ENCODE results near the gene NOS3. TPM values are rescaled to one million over a fixed set of nuclear protein-coding genes. Genes with fewer than 3 reads are reported as not detected.
"Not testable (repeated sequence)": the region's sequence is repeated elsewhere in the genome, so short reads cannot be mapped to it uniquely, and the experiment has no call there.

Gene NOS3
- total RNA-seq, 1 donor from 2014 or later, result 0.78 TPM

DNA sequence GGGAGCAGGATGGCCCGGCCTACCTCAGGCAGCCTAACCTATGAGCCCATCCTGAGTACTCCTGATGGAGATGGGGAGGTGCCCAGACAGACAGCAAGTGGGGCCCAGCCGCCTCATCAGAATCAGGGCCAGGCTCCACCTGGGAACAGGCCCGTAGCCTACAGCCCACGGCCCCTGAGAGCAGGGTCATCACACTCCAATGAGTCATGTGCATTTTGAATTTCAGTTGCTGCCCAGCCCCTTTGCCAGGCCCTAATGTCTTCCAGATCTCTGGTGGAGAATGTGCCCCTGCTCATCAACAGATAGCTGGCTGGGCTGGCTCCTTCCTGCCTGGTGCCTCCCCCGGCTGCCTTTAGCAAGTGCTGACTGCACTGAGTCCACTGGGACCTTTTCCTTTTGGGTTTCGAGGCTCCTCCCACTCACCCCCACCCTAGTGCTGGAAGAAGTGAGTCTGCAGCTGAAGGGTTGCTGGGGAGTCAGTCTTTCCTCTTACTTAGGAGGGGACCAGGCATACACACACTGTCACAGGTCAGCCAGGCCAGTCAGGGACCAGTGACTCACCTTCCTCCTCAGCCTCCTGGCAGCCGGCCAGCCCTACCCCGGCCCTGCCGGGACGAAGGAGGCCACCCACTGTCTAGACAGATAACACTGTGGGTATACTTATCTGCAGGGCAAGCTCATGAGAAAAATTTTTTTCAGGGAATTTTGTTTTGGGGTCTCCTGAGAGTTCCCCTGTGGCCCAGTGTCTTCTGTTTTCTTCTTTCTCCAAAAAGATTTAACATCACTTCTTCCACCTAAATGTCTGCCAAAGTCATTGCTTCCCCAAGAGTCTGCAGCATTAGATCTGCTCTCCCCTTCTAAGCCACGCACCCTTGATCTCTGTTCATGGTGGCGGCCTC lies 48.4 kb downstream of the NOS3 start:
- DNase-seq, result peak; percentile 39

DNA sequence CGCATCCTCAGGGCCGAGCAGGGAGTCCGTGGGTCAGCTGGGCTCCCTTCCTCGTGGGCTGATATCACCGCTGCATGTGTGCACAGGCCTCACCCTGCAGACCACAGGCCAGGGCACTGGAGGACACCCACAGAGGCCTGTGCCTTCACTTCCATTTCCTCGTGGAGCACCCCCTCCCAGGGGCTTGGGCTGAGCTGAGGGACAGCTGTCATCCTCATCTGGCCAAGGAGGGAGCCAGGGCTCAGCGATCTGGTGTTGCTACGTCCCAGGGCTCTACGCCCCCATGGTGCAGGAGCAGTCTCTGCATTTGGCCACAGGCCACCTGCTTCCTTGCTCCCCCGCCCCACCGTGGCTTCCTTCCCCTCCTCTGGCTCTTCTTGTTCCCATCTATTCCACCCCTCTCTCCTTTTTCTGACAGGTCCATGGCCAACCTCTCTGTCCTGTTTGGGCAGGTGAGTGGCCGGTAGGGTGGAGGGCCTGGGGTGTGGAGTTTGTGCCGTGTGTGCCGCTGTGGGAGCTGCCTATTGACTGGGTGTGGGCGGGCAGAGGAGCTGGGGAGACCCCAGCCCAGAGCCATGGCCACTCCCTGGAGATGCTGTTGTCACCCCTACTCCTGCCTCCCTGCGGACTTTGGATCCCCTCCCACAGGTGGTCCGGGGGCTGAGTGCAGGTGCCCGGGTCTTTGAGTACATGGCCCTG lies 49.2 kb downstream of the NOS3 start:
- DNase-seq, result no peak

DNA sequence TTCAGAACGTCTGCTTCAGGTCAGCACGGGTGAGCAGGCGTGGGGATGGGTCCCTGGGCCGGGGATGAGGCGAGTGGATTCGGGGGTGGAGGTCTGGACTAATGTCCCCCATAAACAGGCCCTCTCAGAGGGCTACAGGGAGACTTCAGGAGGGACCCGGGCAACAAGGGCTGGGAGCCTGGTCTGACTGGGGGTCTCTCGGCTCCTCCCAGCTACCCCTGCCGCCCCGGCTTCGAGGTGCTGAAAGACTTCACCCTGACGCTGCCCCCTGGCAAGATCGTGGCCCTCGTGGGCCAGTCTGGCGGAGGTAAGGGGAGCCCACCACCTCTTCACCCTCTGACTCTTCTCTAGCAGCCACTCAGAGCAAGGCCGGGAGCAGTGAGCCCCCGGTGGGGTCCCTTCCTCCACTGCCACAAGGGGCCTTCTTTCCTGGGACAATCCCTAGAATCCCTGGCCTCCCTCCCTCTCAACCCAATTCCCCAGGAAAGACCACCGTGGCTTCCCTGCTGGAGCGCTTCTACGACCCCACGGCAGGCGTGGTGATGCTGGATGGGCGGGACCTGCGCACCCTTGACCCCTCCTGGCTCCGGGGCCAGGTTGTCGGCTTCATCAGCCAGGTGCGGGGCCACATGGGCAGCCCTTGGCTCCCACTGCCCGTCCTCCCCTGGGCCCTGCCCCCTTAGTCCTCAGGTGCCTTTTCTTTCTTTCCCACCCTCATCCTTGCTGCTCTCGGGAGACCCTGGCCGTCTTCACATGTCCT lies 50.0 kb downstream of the NOS3 start:
- DNase-seq, result no peak

DNA sequence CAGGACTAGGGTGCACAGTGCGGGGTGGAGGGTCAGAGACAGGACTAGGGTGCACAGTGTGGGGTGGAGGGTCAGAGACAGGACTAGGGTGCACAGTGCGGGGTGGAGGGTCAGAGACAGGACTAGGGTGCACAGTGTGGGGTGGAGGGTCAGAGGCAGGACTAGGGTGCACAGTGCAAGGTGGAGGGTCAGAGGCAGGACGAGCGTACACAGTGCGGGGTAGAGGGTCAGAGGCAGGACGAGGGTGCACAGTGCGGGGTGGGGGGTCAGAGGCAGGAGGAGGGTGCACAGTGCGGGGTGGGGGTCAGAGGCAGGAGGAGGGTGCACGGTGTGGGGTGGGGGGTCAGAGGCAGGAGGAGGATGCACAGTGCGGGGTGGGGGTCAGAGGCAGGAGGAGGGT lies 52.6 kb downstream of the NOS3 start:
- not testable (repeated sequence) for DNase-seq

DNA sequence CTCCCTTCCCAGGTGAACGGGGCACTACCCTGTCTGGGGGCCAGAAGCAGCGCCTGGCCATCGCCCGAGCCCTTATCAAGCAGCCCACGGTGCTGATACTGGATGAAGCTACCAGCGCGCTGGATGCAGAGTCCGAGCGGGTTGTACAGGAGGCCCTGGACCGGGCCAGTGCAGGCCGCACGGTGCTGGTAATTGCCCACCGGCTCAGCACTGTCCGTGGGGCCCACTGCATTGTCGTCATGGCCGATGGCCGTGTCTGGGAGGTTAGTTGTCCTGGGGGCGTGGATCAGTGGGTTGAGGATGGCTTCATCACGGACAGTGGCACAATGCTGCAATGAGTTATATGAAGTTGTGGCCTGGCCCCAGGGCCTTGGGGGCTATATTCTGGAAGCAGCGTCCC lies 53.1 kb downstream of the NOS3 start:
- no peak for DNase-seq

DNA sequence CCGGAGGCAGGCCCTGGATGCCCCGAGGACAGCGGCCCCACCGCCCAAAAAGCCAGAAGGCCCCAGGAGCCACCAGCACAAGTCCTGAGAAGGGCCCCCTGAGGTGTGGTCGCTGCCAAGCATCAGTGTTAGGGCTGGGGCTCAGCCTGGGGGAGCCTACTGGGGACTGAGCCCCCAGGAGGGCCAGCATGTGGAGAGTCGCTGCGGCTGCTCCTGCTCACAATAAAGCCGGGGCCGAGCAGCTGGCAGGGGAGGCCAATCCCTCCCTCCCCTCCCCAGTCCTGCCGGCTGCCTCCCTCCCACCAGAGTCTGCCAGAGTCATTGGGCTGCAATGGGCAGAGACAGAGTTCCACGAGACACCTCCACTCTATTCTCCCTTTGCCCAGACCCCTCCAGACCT lies 54.4 kb downstream of the NOS3 start:
- no peak for DNase-seq

DNA sequence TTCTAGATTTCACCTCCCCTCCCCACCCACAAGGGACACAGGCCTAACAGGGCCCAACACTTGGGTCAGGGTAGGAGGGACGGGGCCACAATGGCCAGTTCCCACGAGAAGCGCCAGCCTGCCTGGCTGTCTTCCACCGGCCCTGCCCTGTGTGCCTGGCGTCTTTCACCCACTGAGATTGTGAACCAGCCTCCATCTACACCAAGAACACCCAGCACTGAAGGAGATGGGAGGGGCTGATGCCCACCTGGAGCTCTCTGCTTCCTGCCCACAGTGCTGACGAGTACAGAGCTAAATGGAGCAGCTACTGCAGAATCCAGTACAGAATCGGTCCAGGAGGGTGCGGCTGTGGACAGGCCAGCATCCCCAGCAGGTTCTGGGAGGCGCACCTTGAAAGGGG lies 55.1 kb downstream of the NOS3 start:
- no peak for DNase-seq

DNA sequence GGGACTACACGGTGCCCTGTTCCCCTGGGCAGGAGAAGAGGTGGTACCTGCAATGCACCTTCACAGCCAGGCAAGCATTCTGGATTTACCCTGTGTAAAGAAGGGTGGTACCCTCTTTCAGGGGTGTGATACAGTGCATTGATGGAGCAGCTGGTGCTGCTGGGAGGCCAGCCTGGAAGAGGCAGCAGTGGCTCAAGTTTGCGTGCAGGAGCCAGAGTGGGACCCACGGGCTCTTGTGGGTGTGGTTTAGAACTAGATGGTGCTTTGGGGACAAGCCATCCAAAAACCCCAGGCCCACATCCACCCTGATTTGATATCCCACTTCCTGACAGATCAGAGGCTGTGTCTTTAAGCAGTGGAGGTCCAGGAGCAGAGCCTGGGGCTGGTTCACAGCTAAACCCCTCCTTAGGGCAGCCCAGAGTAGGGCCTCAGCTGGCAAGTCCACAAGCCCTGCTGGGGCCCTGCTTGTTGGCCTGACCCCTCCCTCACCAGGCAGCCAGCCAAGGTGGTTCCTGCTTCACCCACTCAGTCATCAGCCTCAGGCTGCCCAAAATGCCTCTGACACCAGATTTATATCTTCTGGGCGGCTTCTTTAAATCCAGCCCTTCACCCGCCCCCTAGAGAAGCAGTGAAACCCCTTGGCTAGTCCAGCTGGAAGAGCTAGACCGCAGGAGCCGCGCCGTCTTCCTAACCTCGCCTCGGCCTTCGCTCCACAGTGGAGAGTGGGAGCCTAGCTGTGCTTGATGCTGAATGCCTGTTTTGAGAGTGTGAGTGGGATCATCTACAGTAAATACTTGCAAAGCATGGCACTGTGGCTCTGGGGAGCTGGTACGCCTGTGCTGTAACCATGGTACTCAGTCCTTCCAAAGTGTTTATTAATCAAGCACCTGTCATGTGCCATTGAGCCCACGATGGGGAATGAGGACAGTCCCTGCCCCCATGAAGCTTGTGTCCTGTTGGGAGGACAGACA lies 56.1 kb downstream of the NOS3 start:
- DNase-seq, result no peak

DNA sequence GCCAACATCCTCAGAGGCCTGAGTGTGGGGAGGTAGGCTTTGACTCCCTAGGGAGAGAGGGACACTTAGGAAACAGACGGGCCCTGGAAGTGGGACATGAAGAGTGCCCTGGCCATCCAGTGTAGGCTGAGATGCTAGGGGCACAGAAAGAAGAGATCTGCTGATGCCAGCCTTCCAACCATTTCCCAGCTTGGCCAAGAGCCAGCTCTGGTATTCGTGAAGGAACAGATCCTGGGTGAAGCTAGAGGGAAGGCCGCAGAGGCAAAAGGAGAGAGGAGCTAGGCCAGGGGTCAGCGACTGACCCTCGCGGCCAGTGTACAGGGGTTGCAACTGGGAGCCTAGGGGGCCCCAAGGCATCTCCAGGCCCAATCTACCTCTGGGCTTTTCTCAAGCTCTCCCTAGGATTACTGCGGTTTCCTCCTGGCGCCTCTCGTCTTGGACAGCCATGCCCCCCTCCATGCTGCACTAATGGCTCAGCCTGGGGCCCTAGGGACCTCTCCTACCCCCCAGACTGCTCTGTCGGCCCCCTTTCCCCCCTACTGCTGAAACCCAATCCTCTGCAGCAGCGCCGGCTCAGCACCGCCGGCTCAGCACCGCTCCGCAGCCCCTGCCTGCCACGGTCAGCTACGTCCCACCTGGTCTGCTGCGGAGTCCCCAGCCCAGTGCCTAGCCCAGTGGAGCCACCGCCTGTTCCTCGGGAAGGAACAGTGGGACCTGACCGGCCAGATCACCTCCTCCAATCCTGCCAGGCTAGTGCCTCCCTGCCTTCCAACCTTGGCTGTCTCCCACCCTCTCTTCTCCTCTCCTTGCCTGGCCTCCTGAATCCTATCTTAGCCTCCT lies 57.4 kb downstream of the NOS3 start, which contains the start of gene ASIC3:
ASIC3 (plus strand) TSS at position 556 of the 840 bp plus-strand sequence. CDS start 355 bp downstream, outside the sequence.
- DNase-seq, result no peak

DNA sequence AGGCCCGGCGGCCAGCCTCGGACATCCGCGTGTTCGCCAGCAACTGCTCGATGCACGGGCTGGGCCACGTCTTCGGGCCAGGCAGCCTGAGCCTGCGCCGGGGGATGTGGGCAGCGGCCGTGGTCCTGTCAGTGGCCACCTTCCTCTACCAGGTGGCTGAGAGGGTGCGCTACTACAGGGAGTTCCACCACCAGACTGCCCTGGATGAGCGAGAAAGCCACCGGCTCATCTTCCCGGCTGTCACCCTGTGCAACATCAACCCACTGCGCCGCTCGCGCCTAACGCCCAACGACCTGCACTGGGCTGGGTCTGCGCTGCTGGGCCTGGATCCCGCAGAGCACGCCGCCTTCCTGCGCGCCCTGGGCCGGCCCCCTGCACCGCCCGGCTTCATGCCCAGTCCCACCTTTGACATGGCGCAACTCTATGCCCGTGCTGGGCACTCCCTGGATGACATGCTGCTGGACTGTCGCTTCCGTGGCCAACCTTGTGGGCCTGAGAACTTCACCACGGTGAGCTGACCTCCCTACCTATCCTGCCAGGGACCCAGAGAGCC lies 58.2 kb downstream of the NOS3 start:
- no peak for DNase-seq

DNA sequence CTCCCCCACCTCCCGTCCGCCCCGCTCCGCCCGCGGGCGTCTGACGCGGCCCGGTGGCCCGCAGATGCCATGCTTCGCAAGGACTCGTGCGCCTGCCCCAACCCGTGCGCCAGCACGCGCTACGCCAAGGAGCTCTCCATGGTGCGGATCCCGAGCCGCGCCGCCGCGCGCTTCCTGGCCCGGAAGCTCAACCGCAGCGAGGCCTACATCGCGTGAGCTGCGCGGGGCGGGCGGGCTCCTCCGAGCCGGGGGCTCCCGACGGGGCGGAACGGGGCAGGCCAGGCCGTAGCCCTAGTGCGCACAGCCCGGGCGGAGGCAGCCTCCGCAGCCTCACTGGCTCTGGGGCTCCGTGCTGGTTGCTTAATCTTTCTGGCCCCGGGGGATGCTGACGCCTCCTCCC lies 60.3 kb downstream of the NOS3 start:
- no peak for DNase-seq

DNA sequence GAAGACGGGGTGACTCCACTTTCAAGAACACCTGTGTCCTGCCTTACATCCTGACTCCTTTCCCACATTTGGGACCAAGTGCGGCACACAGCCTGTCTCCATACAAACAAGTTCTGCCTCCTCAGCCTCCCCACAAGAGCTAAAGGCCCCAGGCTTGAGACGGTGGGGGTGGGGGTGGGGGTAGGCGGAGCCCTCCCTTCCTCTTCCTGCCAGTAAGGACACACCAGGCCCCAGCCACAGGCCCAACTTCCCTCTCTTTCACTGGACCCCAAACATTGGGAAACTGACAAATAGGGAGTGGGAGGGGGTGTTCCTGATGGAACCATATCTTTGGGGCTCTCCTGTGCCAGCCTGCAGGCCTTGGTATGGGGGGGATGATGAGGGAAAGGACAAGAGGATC lies 62.3 kb downstream of the NOS3 start:
- no peak for DNase-seq

DNA sequence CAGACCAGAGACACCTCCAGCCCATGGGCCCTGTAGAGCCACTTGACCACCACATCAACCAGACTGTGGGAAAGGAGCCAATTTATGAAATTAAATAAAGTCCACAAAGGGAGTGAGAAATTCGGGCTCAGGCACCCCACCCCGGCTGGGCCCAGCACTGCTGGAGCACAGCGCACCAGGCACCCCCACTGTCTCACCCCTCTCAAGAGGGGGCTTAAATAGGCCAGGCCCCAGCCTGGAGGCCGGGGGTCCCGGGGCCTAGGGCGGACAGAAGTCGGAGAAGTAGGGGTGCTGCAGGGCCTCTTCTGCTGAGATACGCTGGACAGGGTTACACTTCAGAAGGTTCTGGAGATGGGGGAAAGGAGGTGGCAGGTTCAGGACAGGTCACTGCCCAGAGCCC lies 62.9 kb downstream of the NOS3 start:
- no peak for DNase-seq

DNA sequence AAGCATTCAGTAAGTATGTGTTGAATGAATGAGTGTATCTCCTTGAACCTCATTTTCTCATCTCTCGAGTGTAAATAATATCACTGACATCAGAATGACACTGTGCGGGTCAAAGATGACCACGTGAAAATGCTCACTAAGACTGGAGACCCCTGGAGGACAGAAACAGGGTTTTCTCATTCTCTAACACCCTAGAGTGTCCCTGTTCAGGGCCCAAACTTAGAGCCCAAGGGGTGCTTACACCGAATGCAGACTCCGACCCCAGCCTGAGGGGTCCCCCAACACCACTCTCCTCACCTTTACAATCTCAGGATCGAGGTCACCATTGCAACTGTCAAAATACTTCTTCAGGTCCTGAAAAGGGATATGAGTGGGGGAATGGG lies 65.5 kb downstream of the NOS3 start:
- DNase-seq, result no peak

DNA sequence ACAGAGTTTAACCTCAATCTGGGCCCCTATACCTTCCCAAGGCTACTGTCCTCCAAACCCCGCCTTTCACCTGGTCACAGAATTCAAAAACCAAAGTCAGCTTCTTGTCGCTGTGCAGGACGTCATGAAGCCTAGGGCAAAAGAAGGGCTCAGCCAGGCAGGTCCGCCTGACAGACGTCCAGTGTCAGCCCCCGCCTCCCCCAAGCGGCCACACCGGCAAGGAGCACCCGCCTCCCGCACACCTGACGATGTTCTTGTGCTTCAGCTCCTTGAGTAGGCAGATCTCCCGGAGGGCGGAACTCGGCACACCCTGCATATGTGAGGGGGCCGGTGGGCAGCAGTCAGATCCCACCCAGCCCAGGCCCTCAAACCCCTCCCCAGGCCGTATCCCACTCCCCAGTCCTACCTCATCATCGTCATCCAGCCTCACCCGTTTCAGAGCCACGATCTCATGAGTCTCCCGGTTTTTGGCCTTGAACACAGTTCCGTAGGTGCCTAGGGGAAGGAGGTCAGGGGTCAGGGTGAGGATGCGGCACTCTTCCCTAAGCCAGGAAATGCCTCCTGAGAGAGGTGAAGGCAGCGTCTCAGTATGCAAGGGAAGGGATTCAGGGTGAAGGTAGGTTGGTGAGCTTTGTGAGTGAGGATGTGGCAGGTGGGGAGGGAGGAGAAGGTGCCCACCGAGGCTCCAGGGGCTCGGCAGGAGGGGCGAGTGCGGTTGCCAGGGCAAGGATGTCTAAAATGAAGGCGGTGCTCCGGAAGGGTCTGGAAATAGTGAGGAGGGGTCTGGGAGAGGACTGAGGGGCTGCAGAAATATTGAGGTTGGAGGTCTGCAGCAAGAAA lies 66.1 kb downstream of the NOS3 start:
- no peak for DNase-seq

DNA sequence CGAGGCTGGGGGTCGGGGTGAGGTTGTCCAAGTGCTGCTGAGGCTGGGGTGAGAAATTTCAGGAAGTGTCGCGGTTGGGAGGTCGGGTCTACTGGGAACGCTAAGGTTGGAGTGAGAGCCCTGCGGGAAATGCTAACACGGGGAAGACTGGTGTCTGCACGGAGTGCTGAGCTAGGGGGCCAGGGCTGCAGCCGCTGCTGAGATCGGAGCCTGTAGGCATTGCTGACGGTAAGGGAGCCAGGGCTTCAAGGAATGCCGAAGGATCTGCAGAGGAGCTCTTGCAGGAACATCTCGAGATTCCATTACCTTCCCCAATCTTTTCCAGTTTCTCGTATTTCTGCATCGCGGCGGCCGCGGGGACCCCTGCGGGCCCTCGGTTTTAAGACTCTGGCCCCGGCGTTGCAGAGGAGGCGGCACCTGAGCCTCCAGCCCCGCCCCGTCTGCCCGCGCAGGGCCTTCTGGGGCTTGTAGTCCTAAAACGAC lies 66.7 kb downstream of the NOS3 start, which contains the start of gene CDK5:
CDK5 (minus strand) TSS at position 392 of the 483 bp plus-strand sequence; CDS start at position 343, 49 bp downstream.
- no peak for DNase-seq

DNA sequence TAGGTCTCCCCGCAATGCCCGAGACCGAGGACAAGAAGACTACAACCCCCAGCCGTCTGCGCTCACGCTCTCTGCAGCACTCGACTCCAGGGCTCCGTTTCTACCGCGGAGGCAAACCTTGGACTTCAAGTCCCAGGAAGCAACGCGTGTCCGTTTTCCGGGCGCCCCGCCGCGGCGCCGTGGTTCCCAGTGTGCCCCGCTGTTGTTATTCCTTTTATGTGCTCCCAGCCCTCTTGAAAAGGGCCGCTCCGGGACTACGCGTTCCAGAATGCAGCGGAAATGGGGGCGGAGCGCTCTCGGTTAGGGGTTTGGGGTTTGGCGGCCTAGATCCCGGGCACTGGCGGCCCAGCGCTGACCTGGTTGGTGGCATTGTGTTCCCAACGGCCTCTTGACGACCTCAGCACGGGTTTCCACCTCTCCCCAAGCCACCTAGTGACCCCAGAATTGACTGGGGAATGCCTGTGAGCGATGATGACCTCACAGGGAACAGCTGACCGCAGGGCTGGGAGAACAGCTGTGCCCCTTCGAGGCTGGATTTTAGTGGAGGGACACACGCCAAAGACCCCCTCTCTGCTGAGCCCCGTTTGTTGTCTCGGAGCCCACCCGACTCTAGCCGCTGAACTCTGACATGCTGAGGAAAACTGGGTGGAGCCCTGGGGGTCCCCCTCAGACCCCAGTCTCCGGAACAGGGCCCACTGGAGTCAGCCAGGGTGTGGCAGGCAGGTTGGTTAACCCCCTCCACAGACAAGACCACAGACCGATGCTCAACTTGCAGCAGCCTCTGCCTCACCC lies 67.4 kb downstream of the NOS3 start:
- peak; percentile 100 for DNase-seq

DNA sequence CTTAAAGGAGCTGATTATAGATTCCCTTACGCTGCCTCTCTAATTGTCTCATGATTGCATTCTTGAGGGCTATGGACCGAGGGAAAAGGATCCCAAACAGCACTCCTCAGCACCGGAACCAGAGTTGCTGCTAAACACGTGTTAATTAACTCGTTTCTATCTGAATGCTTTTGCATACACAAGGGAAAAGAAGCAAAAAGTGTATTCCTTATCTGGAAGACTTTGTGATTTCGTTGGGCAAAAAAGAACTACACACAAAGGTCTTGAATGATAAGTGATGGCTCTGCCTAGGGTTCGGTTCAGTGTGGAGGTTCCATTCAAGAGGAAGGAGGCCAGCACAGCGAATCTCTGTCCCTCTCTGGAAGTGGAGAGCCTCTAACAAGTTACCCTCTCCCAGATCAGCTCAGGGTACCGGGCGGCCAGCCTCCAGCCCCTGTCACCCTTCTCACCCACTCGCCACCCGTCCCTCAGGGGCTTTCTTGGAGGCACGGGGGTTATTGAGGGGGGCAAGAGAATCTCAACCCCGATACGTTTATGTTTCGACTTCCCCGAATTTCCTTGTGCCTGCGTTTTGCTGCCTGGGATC lies 68.1 kb downstream of the NOS3 start:
- DNase-seq, result no peak

Data from occipital lobe (tissue), 2 donors.